Gastrocnemius medialis (tissue), 4 donors: ENCODE measurements around the gene PDPN.

Source experiments
- CTCF ChIP-seq, 5 experiments: fragments of 450-650 bp in 3 of 5; fragments of 200-600 bp in 2 of 5; sonication (generic) in 2 of 5; IDR thresholded peaks in 4 of 5; conservative IDR thresholded peaks in 1 of 5; 1 replicate in 4 of 5; 2 replicates in 1 of 5; pipeline ENCODE4 v1.5.1; 2016 to 2019; ENCODE audit warnings: antibody characterized with exemption in 5 of 5, mild to moderate bottlenecking in 3 of 5, moderate library complexity in 3 of 5
- POLR2A ChIP-seq, 2 donors: fragments of 450-650 bp; IDR thresholded peaks; one replicate each; pipeline ENCODE4 v1.6.1; 2017; ENCODE audit warnings: antibody characterized with exemption in 2 of 2, mild to moderate bottlenecking in 2 of 2, moderate library complexity in 2 of 2

GRCh38 chr1:13622446-13622845 lies 38.8 kb downstream of the PDPN start:
- TF ChIP-seq CTCF (IDR thresholded peaks at IDR 0.05 in 4 of 5, conservative IDR thresholded peaks at IDR 0.05 in 1 of 5) (no peak), POLR2A (IDR thresholded peaks at IDR 0.05) (no peak)
